A549 (cell line): Measurements from ENCODE around the gene VPS50. TPM values are rescaled to one million over a fixed set of nuclear protein-coding genes. Genes with fewer than 3 reads are reported as not detected.
A peak's percentile ranks its signal among the peaks of the same experiment; 100 is the strongest.

ENCODE experiments used
- ATAC-seq, 2 experiments: fragments of 200-7000 bp in 1 of 2; fragments of >200 bp in 1 of 2; cut with Nextera tagmentation in 1 of 2; cut with Tn5 transposase in 1 of 2; 3 replicates each; pipeline versions ENCODE4 v1.8.0 to v1.9.1; 2018 to 2020; ENCODE audit warnings: mild to moderate bottlenecking in 1 of 2, moderate library complexity in 1 of 2
- CTCF ChIA-PET: fragments of 300-600 bp; sonication (Branson Sonifier 250); formaldehyde crosslinking; extraction: SDS; loops from one replicate; lab custom pipeline; 2021; ENCODE audit warnings: antibody characterized with exemption, inconsistent platforms; lab: Yijun Ruan, JAX
- POLR2A ChIA-PET: fragments of 350-600 bp; formaldehyde crosslinking; extraction: SDS; loops from one replicate; lab custom pipeline; 2021; ENCODE audit warnings: antibody characterized with exemption, inconsistent platforms; lab: Yijun Ruan, JAX
- DNase-seq, 2 experiments: peaks; one replicate each; pipeline versions ENCODE4 v3.0.0 to v3.0.0-alpha.2; 2011 to 2016; ENCODE audit warnings: low read depth in 1 of 2, low spot score in 1 of 2
- FAIRE-seq: peaks from 2 replicates; lab custom pipeline; 2011; peaks lifted over from hg19 to GRCh38; lab: Jason Lieb, UNC
- H3K27ac ChIP-seq, 2 experiments: fragments of >200 bp; sonication (Bioruptor Twin); formaldehyde crosslinking; 3 replicates each; pipeline ENCODE4 v1.5.1; 2016 to 2017
- H3K4me1 ChIP-seq: fragments of >200 bp; sonication (Bioruptor Twin); formaldehyde crosslinking; 3 replicates; pipeline ENCODE4 v1.6.1; 2016
- H3K4me2 ChIP-seq: fragments of >200 bp; sonication (Bioruptor Twin); formaldehyde crosslinking; 3 replicates; pipeline ENCODE4 v1.6.1; 2016
- H3K4me3 ChIP-seq: fragments of >200 bp; sonication (Bioruptor Twin); formaldehyde crosslinking; 3 replicates; pipeline ENCODE4 v1.5.1; 2016
- H3K9me3 ChIP-seq: fragments of >200 bp; sonication (Bioruptor Twin); formaldehyde crosslinking; 3 replicates; pipeline ENCODE4 v1.6.1; 2016
- BHLHE40 ChIP-seq: IDR thresholded peaks from 2 replicates; pipeline ENCODE4 v1.6.1; 2012; ENCODE audit warnings: low read depth, low read length, inconsistent platforms
- CBX8 ChIP-seq: fragments of 200-600 bp; sonication (generic); IDR thresholded peaks from 2 replicates; pipeline ENCODE4 v1.6.1; 2016
- CHD2 ChIP-seq: fragments of 150-350 bp; IDR thresholded peaks from 2 replicates; pipeline ENCODE4 v1.6.1; 2014; ENCODE audit warnings: low read length; ENCODE audit not compliant: partially characterized antibody
- CTCF ChIP-seq: fragments of >200 bp; sonication (Bioruptor Twin); formaldehyde crosslinking; IDR thresholded peaks from 3 replicates; pipeline ENCODE4 v1.5.1; 2016
- EHF ChIP-seq: fragments of 250-450 bp; sonication (Bioruptor Pico); IDR thresholded peaks from 2 replicates; pipeline ENCODE4 v1.5.0; 2020; ENCODE audit warnings: mild to moderate bottlenecking
- ESRRA ChIP-seq: fragments of 150-350 bp; IDR thresholded peaks from 2 replicates; pipeline ENCODE4 v1.6.1; 2014; ENCODE audit warnings: mild to moderate bottlenecking, low read length, borderline replicate concordance
- HDAC2 ChIP-seq: fragments of 200-600 bp; sonication (generic); IDR thresholded peaks from 2 replicates; pipeline ENCODE4 v1.6.1; 2016
- JUNB ChIP-seq: fragments of >200 bp; sonication (Bioruptor Twin); formaldehyde crosslinking; IDR thresholded peaks from 2 replicates; pipeline ENCODE4 v1.6.1; 2016
- KDM1A ChIP-seq: fragments of 200-600 bp; sonication (generic); IDR thresholded peaks from 2 replicates; pipeline ENCODE4 v1.6.1; 2016; ENCODE audit warnings: low read depth, mild to moderate bottlenecking
- MAFK ChIP-seq: fragments of 450-650 bp; IDR thresholded peaks from 2 replicates; pipeline ENCODE4 v1.6.1; 2014; ENCODE audit not compliant: partially characterized antibody
- MAZ ChIP-seq: fragments of 150-350 bp; IDR thresholded peaks from 2 replicates; pipeline ENCODE4 v1.6.1; 2014; ENCODE audit warnings: antibody characterized with exemption, low read depth, low read length, borderline replicate concordance
- POLR2A ChIP-seq: IDR thresholded peaks from 2 replicates; pipeline ENCODE4 v1.6.1; 2012; ENCODE audit warnings: mild to moderate bottlenecking, low read length
- RCOR1 ChIP-seq: fragments of 150-350 bp; IDR thresholded peaks from 2 replicates; pipeline ENCODE4 v1.6.1; 2014; ENCODE audit warnings: antibody characterized with exemption, low read length, low read depth
- REST ChIP-seq: fragments of 200-600 bp; sonication (generic); IDR thresholded peaks from 2 replicates; pipeline ENCODE4 v1.6.1; 2016; ENCODE audit warnings: antibody characterized with exemption, mild to moderate bottlenecking, moderate library complexity
- RFX5 ChIP-seq: fragments of 450-650 bp; IDR thresholded peaks from 2 replicates; pipeline ENCODE4 v1.7.1; 2014; ENCODE audit warnings: antibody characterized with exemption, mild to moderate bottlenecking, moderate library complexity
- RNF2 ChIP-seq: fragments of 200-600 bp; sonication (generic); IDR thresholded peaks from 2 replicates; pipeline ENCODE4 v1.6.1; 2016; ENCODE audit warnings: low read depth, mild to moderate bottlenecking, antibody characterized with exemption, moderate library complexity, borderline replicate concordance
- SREBF2 ChIP-seq: fragments of 450-650 bp; IDR thresholded peaks from 2 replicates; pipeline ENCODE4 v1.6.1; 2014; ENCODE audit warnings: mild to moderate bottlenecking, moderate library complexity
- TFCP2L1 ChIP-seq: fragments of 250-450 bp; sonication (Bioruptor Pico); IDR thresholded peaks from 2 replicates; pipeline ENCODE4 v1.5.0; 2021; ENCODE audit warnings: mild to moderate bottlenecking
- TP53 ChIP-seq: fragments of 250-450 bp; sonication (Bioruptor Pico); IDR thresholded peaks from 2 replicates; pipeline ENCODE4 v1.5.0; 2021; ENCODE audit warnings: mild to moderate bottlenecking, moderate library complexity
- USF2 ChIP-seq: fragments of 450-650 bp; IDR thresholded peaks from 2 replicates; pipeline ENCODE4 v1.6.1; 2014; ENCODE audit warnings: antibody characterized with exemption
- ZFP36 ChIP-seq: fragments of 450-650 bp; IDR thresholded peaks from 2 replicates; pipeline ENCODE4 v1.6.1; 2014; ENCODE audit warnings: borderline replicate concordance; ENCODE audit not compliant: partially characterized antibody
- ZSCAN20 ChIP-seq: fragments of 250-450 bp; sonication (Bioruptor Pico); IDR thresholded peaks from 2 replicates; pipeline ENCODE4 v1.8.0; 2022; ENCODE audit warnings: mild to moderate bottlenecking, moderate library complexity
- WGBS: methylation state at CpG from one replicate; pipeline ENCODE4 v1.1.6; 2017; ENCODE audit errors: missing lambda C conversion rate; 5-methylcytosine and 5-hydroxymethylcytosine counted together
- polyA plus RNA-seq, 4 experiments: library from polyadenylated mRNA; depleted of rRNA in 3 of 4; stranded (reverse); fragments of >200 nt; fragmentation: RNase III in 1 of 4; extraction: RNeasy Plus Mini Kit Qiagen cat#74134 plus additional on column Dnase treatment in 1 of 4; gene quantifications; 2 replicates in 3 of 4; 3 replicates in 1 of 4; pipeline ENCODE4 v1.2.3, GENCODE V29; 2011 to 2017

VPS50 gene
- polyA plus RNA-seq, 2 of the 4 experiments (the other 2 are of a cell fraction), result 8.9 to 19.0 TPM

- CTCF ChIA-PET, result no interaction called here
- TF ChIP-seq KDM1A, result no peak
- TF ChIP-seq SREBF2, result no peak
- TF ChIP-seq USF2, result no peak
- no peak for TF ChIP-seq ESRRA
- no peak for TF ChIP-seq TP53
Observed at GRCh38 chr7:93378131-93378760, 146.1 kb downstream of the VPS50 start.

GRCh38 chr7:93382362-93382761 is 150.2 kb downstream of the VPS50 start:
- ChIA-PET POLR2A (no interaction called here), CTCF (no interaction called here)
- H3K4me2 ChIP-seq, result no peak overlapping the region
- no peak overlapping the region for H3K4me3 ChIP-seq
- H3K4me1 ChIP-seq, result no peaks in the 10 kb centered on the region
- 53% methylated on average over 3 of the region's 3 CpGs for WGBS
- DNase-seq, result no peak
- FAIRE-seq, result peak; percentile 97
- H3K9me3 ChIP-seq, result peaks cover 4% of the 10 kb centered on the region; the same call in 1 of the 3 replicates
- TF ChIP-seq MAFK, result no peak
- no peak for TF ChIP-seq RNF2
- no peak for TF ChIP-seq POLR2A
- no peak for TF ChIP-seq RCOR1
- TF ChIP-seq BHLHE40, result no peak
- TF ChIP-seq MAZ, result no peak
- no peak for TF ChIP-seq ZSCAN20 (CRISPR knock-in tag)
- no peak for TF ChIP-seq KDM1A
- no peak for TF ChIP-seq USF2
- TF ChIP-seq REST, result no peak
- no peak for TF ChIP-seq JUNB
- no peak for TF ChIP-seq TFCP2L1 (CRISPR knock-in tag)
- no peak for TF ChIP-seq HDAC2
- no peak for TF ChIP-seq EHF
- TF ChIP-seq CHD2, result no peak
- TF ChIP-seq SREBF2, result no peak
- no peak for TF ChIP-seq RFX5
- TF ChIP-seq CBX8, result no peak
- TF ChIP-seq ZFP36, result no peak
- TF ChIP-seq CTCF, result no peak
- no peak for ATAC-seq
- H3K27ac ChIP-seq, result no peak overlapping the region

More at GRCh38 chr7:93378131-93378760, 146.1 kb downstream of the VPS50 start:
- H3K4me1 ChIP-seq, result no peaks in the 10 kb centered on the region
- FAIRE-seq (no peak), ATAC-seq (no peak), DNase-seq (no peak)
- H3K27ac ChIP-seq, result no peak overlapping the region
- no peak overlapping the region for H3K4me3 ChIP-seq
- POLR2A ChIA-PET, result no interaction called here
- no peak overlapping the region for H3K4me2 ChIP-seq
- H3K9me3 ChIP-seq, result peaks cover 4% of the 10 kb centered on the region; the same call in 1 of the 3 replicates
- WGBS, result 21% methylated on average over 6 of the region's 6 CpGs
